ENCODE data around the gene HABP2.

- TF ChIP-seq CTCF (IDR thresholded peaks at IDR 0.05), result no peak
- no peak for TF ChIP-seq POLR2A (IDR thresholded peaks at IDR 0.05)
- TF ChIP-seq POLR2AphosphoS5 (IDR thresholded peaks at IDR 0.05), result no peak
Measured at GRCh38 chr10:113610631-113611601, 58.1 kb downstream of the HABP2 start.

Measured in suprapubic skin (tissue), 4 donors.